PC-3 (cell line): Measurements from ENCODE around the gene PRELID2. TPM values are rescaled to one million over a fixed set of nuclear protein-coding genes. Genes with fewer than 3 reads are reported as not detected.

Experiments used
- ATAC-seq: fragments of 200-7000 bp; cut with Tn5 transposase; 2 replicates; pipeline ENCODE4 v1.9.1; 2020; ENCODE audit warnings: mild to moderate bottlenecking, moderate library complexity
- BruUV-seq: library from RNA; stranded (reverse); fragments of 400-500 nt; replicated peaks from 2 replicates; lab custom pipeline; 2021; lab: Mats Ljungman, UMichigan
- CTCF ChIA-PET: fragments of 300-600 bp; sonication (Branson Sonifier 250); formaldehyde crosslinking; loops from one replicate; lab custom pipeline; 2022; ENCODE audit warnings: antibody characterized with exemption; lab: Charles Lee
- POLR2A ChIA-PET: fragments of 300-600 bp; sonication (Branson Sonifier 250); formaldehyde crosslinking; loops from one replicate; lab custom pipeline; 2022; ENCODE audit warnings: antibody characterized with exemption; ENCODE audit not compliant: unreplicated experiment; lab: Charles Lee
- DNase-seq: peaks from one replicate; pipeline ENCODE4 v3.0.0-alpha.2; 2015
- H2AFZ ChIP-seq: fragments of 300-600 bp; sonication (generic); 2 replicates; pipeline ENCODE4 v1.6.0; 2016; ENCODE audit warnings: antibody characterized with exemption, low read length
- H3F3A ChIP-seq: fragments of 300-600 bp; sonication (generic); one replicate; pipeline ENCODE4 v1.6.0; 2017; ENCODE audit warnings: antibody characterized with exemption, low read length, control low read depth, mild to moderate bottlenecking; ENCODE audit not compliant: unreplicated experiment
- H3K27ac ChIP-seq: fragments of 300-600 bp; sonication (generic); 2 replicates; pipeline ENCODE4 v1.5.1; 2016; ENCODE audit warnings: mild to moderate bottlenecking, low read length
- H3K27me3 ChIP-seq: fragments of 300-600 bp; sonication (generic); 2 replicates; pipeline ENCODE4 v1.6.1; 2016; ENCODE audit warnings: low read length, mixed read lengths
- H3K36me3 ChIP-seq: fragments of 300-600 bp; sonication (generic); 2 replicates; pipeline ENCODE4 v1.6.1; 2016; ENCODE audit warnings: low read depth, mixed run types, low read length, mixed read lengths
- H3K4me1 ChIP-seq: fragments of 300-600 bp; sonication (generic); 2 replicates; pipeline ENCODE4 v1.5.1; 2016; ENCODE audit warnings: low read length; ENCODE audit not compliant: insufficient read depth
- H3K4me2 ChIP-seq: fragments of 300-600 bp; sonication (generic); 2 replicates; pipeline ENCODE4 v1.6.0; 2016; ENCODE audit warnings: low read length
- H3K4me3 ChIP-seq: fragments of 300-600 bp; sonication (generic); 2 replicates; pipeline ENCODE4 v1.5.1; 2016; ENCODE audit warnings: mild to moderate bottlenecking, low read length, mixed read lengths
- H3K79me2 ChIP-seq: fragments of 300-600 bp; sonication (generic); 2 replicates; pipeline ENCODE4 v1.6.1; 2017; ENCODE audit warnings: low read length, mixed read lengths
- H3K9ac ChIP-seq: fragments of 300-600 bp; sonication (generic); 2 replicates; pipeline ENCODE4 v1.6.0; 2016; ENCODE audit warnings: mild to moderate bottlenecking, low read length
- H3K9me2 ChIP-seq: fragments of 300-600 bp; sonication (generic); replicated peaks from 2 replicates; pipeline ENCODE4 v1.6.1; 2016; ENCODE audit warnings: mixed run types, low read length, mixed read lengths
- H3K9me3 ChIP-seq: fragments of 300-600 bp; sonication (generic); 2 replicates; pipeline ENCODE4 v1.6.1; 2016; ENCODE audit warnings: low read length, mixed read lengths
- H4K20me1 ChIP-seq: fragments of 300-600 bp; sonication (generic); 2 replicates; pipeline ENCODE4 v1.6.1; 2016; ENCODE audit warnings: low read length, mixed read lengths
- EZH2 ChIP-seq: fragments of 300-600 bp; sonication (generic); IDR thresholded peaks from one replicate; pipeline ENCODE4 v1.6.1; 2017; ENCODE audit warnings: antibody characterized with exemption, mild to moderate bottlenecking, low read length; ENCODE audit not compliant: unreplicated experiment
- EZH2phosphoT487 ChIP-seq: fragments of 300-600 bp; sonication (generic); IDR thresholded peaks from 2 replicates; pipeline ENCODE4 v1.6.1; 2018; ENCODE audit warnings: mild to moderate bottlenecking, antibody characterized with exemption, low read length, borderline replicate concordance
- intact Hi-C: fragments of 100-400 bp; cut with micrococcal nuclease; formaldehyde crosslinking; loops from 2 replicates; pipeline ENCODE4 v1.9.0; 2023
- total RNA-seq: library from RNA; depleted of rRNA; stranded (reverse); fragments of >200 nt; gene quantifications from 2 replicates; pipeline ENCODE4 v1.2.3, GENCODE V29; 2014
- TF ChIP-seq, protein P1 (sequence below): fragments of 300-600 bp; sonication (generic); conservative IDR thresholded peaks from 2 replicates; pipeline ENCODE4 v1.5.1; 2017; ENCODE audit warnings: antibody characterized with exemption, low read depth, mild to moderate bottlenecking, low read length

Gene PRELID2
- total RNA-seq, 1 experiment from 2014 or later = 23.7 TPM

DNA sequence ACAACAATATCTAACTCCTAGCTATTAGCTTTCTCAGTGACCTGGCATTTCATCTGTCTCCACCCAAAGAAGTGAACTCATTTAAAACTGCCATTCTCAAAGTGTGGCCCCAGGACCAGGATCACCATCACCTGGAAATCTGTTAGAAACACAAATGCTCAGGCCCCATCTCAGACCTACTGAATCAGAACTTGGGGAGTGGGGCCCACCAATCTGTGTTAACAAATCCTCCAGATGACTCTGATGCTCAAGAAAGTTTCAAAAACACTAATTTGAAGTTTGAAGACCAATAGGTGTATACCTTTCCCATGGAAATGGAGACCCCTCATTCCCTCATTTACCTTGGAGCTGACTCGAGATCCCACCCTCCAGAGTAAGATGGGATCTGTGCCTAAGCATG lies 72.3 kb downstream of the PRELID2 start:
- intact Hi-C loops = no loop called here

DNA sequence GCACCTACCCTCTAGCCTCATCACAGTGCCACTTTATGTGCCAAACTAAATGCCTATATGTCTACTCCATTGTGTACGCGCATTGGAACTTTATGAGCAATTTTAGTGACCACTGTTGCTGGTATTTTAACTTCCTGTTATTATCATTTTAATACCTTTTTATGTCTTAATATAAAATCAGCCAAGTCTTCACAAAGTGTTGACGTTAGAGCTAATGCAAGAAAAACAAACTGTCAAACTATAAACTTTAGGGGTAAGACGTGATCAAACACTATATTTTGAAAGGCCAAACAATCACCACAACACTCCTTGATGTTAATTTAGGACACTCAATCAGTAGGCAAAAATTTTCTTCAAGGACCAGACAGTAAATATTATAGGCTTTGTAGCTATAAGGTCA lies 73.9 kb downstream of the PRELID2 start:
- Histone ChIP-seq H3K27me3 (no peaks in the 10 kb centered on the region), H3K9me3 (no peaks in the 10 kb centered on the region), H3K9me2 (no peaks in the 10 kb centered on the region), H4K20me1 (no peaks in the 10 kb centered on the region), H3K9ac (no peak overlapping the region), H2AFZ (no peak overlapping the region), H3K4me1 (no peaks in the 10 kb centered on the region), H3K4me3 (no peak overlapping the region), H3K27ac (no peak overlapping the region), H3K4me2 (no peak overlapping the region), H3F3A (no peaks in the 10 kb centered on the region), H3K36me3 (no peaks in the 10 kb centered on the region), H3K79me2 (no peaks in the 10 kb centered on the region)
- TF ChIP-seq EZH2phosphoT487 (no peak), EZH2 (no peak)
- TF ChIP-seq, protein P1, sequence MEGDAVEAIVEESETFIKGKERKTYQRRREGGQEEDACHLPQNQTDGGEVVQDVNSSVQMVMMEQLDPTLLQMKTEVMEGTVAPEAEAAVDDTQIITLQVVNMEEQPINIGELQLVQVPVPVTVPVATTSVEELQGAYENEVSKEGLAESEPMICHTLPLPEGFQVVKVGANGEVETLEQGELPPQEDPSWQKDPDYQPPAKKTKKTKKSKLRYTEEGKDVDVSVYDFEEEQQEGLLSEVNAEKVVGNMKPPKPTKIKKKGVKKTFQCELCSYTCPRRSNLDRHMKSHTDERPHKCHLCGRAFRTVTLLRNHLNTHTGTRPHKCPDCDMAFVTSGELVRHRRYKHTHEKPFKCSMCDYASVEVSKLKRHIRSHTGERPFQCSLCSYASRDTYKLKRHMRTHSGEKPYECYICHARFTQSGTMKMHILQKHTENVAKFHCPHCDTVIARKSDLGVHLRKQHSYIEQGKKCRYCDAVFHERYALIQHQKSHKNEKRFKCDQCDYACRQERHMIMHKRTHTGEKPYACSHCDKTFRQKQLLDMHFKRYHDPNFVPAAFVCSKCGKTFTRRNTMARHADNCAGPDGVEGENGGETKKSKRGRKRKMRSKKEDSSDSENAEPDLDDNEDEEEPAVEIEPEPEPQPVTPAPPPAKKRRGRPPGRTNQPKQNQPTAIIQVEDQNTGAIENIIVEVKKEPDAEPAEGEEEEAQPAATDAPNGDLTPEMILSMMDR = no peak
- ChIA-PET POLR2A (interaction anchor here (0.6 kb wide), 1 partner anchor 14 kb away, joined by 6 read pairs; no protein-coding TSS in a partner anchor), CTCF (no interaction called here)
- intact Hi-C loops = no loop called here
- ATAC-seq (no peak), DNase-seq (no peak)
- no TSS peak for BruUV-seq

More for the DNA sequence above, 72.3 kb downstream of the PRELID2 start:
- H3K9me3 ChIP-seq = no peaks in the 10 kb centered on the region
- H3K4me2 ChIP-seq = no peak overlapping the region
- TF ChIP-seq EZH2 (no peak), EZH2phosphoT487 (no peak)
- TF ChIP-seq, protein P1 = no peak
- H3K4me3 ChIP-seq = no peak overlapping the region
- CTCF ChIA-PET = no interaction called here
- no peaks in the 10 kb centered on the region for H4K20me1 ChIP-seq
- H3K27ac ChIP-seq = no peak overlapping the region
- H2AFZ ChIP-seq = no peak overlapping the region
- no TSS peak for BruUV-seq
- H3K27me3 ChIP-seq = no peaks in the 10 kb centered on the region
- H3K9me2 ChIP-seq = no peaks in the 10 kb centered on the region
- H3K79me2 ChIP-seq = no peaks in the 10 kb centered on the region
- no peaks in the 10 kb centered on the region for H3K4me1 ChIP-seq
- no peaks in the 10 kb centered on the region for H3F3A ChIP-seq
- ATAC-seq = no peak
- POLR2A ChIA-PET = no interaction called here
- no peak overlapping the region for H3K9ac ChIP-seq
- no peak for DNase-seq
- no peaks in the 10 kb centered on the region for H3K36me3 ChIP-seq

DNA sequence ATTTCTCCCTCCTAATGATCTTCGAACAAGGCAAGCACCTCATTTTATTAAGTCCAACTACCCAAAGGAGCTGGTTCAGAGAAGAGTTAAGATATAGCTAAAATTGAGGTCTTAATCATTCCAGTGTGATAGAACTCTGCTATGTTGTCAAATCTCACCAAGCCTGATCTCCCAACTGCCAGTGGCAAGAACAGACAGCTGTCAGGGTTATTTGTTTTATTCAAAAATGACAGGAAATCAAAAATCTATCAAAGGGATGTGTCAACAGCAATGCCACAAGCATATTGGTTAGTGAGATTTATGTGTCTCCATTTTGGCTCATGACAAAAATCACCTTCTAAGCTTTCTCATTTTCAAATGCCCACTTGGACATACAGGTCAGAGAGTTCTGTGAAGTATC lies 74.5 kb downstream of the PRELID2 start:
- no peaks in the 10 kb centered on the region for H3K27me3 ChIP-seq
- H3K9me2 ChIP-seq = no peaks in the 10 kb centered on the region
- no peaks in the 10 kb centered on the region for H3K36me3 ChIP-seq
- DNase-seq (no peak), ATAC-seq (no peak)
- H3K9ac ChIP-seq = no peak overlapping the region
- H3K4me2 ChIP-seq = no peak overlapping the region
- no peaks in the 10 kb centered on the region for H4K20me1 ChIP-seq
- no peaks in the 10 kb centered on the region for H3K79me2 ChIP-seq
- BruUV-seq = no TSS peak
- POLR2A ChIA-PET = no interaction called here
- no peak overlapping the region for H2AFZ ChIP-seq
- TF ChIP-seq EZH2phosphoT487 = no peak
- TF ChIP-seq EZH2 = no peak
- TF ChIP-seq, protein P1 = no peak
- H3F3A ChIP-seq = no peaks in the 10 kb centered on the region
- H3K27ac ChIP-seq = no peak overlapping the region
- CTCF ChIA-PET = no interaction called here
- intact Hi-C loops = no loop called here
- no peak overlapping the region for H3K4me3 ChIP-seq
- H3K9me3 ChIP-seq = no peaks in the 10 kb centered on the region
- no peaks in the 10 kb centered on the region for H3K4me1 ChIP-seq
